GM12865 (cell line): ENCODE results near the gene FAM110A.

ENCODE experiments used
- DNase-seq: peaks from one replicate; pipeline ENCODE4 v3.0.0; 2010; ENCODE audit warnings: low read depth
- H3K4me3 ChIP-seq: 2 replicates; pipeline ENCODE4 v1.5.1; 2011; ENCODE audit warnings: mild to moderate bottlenecking, low read depth, low read length, control low read depth
- TF ChIP-seq, protein P1 (sequence below): IDR thresholded peaks from 2 replicates; pipeline ENCODE4 v1.5.1; 2011; ENCODE audit warnings: low read length, control low read depth, low read depth, inconsistent platforms; ENCODE audit not compliant: insufficient read depth; ENCODE audit errors: missing control alignments

Gene FAM110A

DNA sequence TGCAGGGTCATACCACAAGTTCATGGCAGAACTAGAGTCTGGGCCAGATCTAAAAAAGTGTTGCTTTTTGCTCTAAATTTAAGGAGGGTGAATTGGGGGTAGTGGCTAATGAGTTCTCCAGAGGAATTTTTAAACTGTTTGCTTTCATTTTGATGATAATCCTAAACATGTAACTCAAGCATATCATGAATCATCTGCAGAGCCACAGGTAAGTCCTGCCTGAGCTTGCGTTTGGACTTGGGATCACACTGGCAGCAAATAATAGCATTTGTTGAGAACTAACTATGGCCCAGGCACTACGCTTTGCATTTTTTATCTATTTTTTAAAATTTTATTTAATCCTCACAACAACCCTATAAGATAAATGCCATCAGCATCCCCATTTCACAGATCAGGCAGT lies 27.4 kb downstream of the FAM110A start:
- TF ChIP-seq, protein P1, sequence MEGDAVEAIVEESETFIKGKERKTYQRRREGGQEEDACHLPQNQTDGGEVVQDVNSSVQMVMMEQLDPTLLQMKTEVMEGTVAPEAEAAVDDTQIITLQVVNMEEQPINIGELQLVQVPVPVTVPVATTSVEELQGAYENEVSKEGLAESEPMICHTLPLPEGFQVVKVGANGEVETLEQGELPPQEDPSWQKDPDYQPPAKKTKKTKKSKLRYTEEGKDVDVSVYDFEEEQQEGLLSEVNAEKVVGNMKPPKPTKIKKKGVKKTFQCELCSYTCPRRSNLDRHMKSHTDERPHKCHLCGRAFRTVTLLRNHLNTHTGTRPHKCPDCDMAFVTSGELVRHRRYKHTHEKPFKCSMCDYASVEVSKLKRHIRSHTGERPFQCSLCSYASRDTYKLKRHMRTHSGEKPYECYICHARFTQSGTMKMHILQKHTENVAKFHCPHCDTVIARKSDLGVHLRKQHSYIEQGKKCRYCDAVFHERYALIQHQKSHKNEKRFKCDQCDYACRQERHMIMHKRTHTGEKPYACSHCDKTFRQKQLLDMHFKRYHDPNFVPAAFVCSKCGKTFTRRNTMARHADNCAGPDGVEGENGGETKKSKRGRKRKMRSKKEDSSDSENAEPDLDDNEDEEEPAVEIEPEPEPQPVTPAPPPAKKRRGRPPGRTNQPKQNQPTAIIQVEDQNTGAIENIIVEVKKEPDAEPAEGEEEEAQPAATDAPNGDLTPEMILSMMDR, result no peak
- no peak overlapping the region for H3K4me3 ChIP-seq
- no peak for DNase-seq

- TF ChIP-seq, protein P1, result no peak
- DNase-seq, result no peak
- no peak overlapping the region for H3K4me3 ChIP-seq
Measured at GRCh38 chr20:865440-865839, 31.9 kb downstream of the FAM110A start.

- H3K4me3 ChIP-seq, result no peak overlapping the region
- TF ChIP-seq, protein P1, result no peak
- DNase-seq, result no peak
Measured at GRCh38 chr20:868279-868678, 34.8 kb downstream of the FAM110A start.

DNA sequence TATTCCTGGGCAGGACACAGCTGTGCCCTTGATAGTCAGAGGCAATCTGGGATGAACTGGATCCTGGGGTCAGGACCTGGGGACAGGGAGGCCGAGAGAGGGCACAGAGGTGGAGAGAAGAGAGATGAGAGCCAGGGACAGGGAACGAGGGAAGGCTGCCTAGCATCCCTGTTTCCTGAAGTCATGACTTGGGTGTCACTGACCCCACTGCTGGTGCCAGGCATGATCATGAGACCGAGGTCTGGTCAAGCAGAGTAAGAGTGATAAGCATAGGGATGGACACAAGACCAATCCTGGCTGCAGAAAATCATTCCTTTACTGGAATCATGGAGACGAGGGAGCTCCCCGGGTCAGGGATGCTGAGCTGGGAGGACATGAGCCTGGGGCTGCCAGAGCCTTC lies 36.1 kb downstream of the FAM110A start:
- no peak overlapping the region for H3K4me3 ChIP-seq
- DNase-seq, result no peak
- TF ChIP-seq, protein P1, result no peak

GRCh38 chr20:870758-871157 lies 37.2 kb downstream of the FAM110A start:
- DNase-seq, result no peak
- H3K4me3 ChIP-seq, result no peak overlapping the region
- TF ChIP-seq, protein P1, result no peak

DNA sequence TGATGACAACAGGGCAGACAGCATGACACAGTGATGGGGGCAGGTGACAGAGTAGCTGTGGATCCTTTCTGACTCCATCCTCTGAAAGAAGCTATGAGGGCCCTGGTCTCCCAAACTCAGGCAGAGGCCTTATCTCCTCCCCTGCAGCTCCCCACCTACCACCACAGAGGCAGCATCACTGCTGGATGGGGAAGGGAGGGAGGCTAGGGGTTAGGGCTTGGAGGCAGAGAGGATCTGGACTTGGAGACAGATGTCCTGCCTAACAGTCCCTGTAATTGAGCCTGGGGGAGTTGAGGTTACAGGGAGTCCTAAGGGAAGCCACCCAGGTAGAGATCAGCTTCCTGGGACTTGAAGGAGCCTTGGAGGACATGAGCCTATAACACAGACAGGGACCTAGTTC lies 37.9 kb downstream of the FAM110A start:
- no peak for DNase-seq
- H3K4me3 ChIP-seq, result no peak overlapping the region
- TF ChIP-seq, protein P1, result no peak

GRCh38 chr20:871948-872347 lies 38.4 kb downstream of the FAM110A start:
- no peak overlapping the region for H3K4me3 ChIP-seq
- TF ChIP-seq, protein P1, result no peak
- DNase-seq, result no peak
